HEK293 (cell line): ENCODE results near the gene FOLR2.

Source experiments
- CTCF ChIA-PET: fragments of 350-600 bp; formaldehyde crosslinking; extraction: SDS; loops from one replicate; lab custom pipeline; 2021; ENCODE audit warnings: antibody characterized with exemption; lab: Yijun Ruan, JAX
- POLR2A ChIA-PET: fragments of 300-600 bp; formaldehyde crosslinking; extraction: SDS; loops from one replicate; lab custom pipeline; 2020; ENCODE audit warnings: antibody characterized with exemption, inconsistent platforms; lab: Yijun Ruan, JAX
- H3K27ac ChIP-seq: fragments of 200-500 bp; sonication (Bioruptor generic); 2 replicates; pipeline ENCODE4 v1.5.1; 2014; ENCODE audit warnings: low read depth, low read length, control low read depth, inconsistent platforms; ENCODE audit errors: extremely low read depth
- H3K36me3 ChIP-seq, 2 experiments: fragments of 200-500 bp in 1 of 2; sonication (Bioruptor generic) in 1 of 2; 1 replicate in 1 of 2; 2 replicates in 1 of 2; pipeline ENCODE4 v1.5.1; 2014 to 2017; ENCODE audit warnings: inconsistent platforms in 2 of 2, low read length in 2 of 2; ENCODE audit not compliant: control insufficient read depth in 2 of 2, insufficient read depth in 1 of 2
- H3K4me1 ChIP-seq: fragments of 200-500 bp; sonication (Bioruptor generic); 2 replicates; pipeline ENCODE4 v1.5.1; 2014; ENCODE audit warnings: mild to moderate bottlenecking, low read length, inconsistent platforms; ENCODE audit not compliant: control insufficient read depth, insufficient read depth
- H3K4me3 ChIP-seq: 2 replicates; pipeline ENCODE4 v1.5.1; 2011; ENCODE audit warnings: low read depth, mild to moderate bottlenecking, control low read depth, low read length, moderate library complexity
- H3K9me3 ChIP-seq: fragments of 200-500 bp; sonication (Bioruptor generic); 2 replicates; pipeline ENCODE4 v1.5.1; 2014; ENCODE audit warnings: low read depth, low read length, inconsistent platforms; ENCODE audit not compliant: control insufficient read depth, insufficient read depth
- EGR2 ChIP-seq: fragments of 450-650 bp; formaldehyde crosslinking; IDR thresholded peaks from 2 replicates; pipeline ENCODE4 v1.5.1; 2016; ENCODE audit warnings: low read depth, missing biosample characterization, missing genetic modification characterization
- GLIS2 ChIP-seq: fragments of 450-650 bp; formaldehyde crosslinking; IDR thresholded peaks from 2 replicates; pipeline ENCODE4 v1.5.1; 2016; ENCODE audit warnings: missing biosample characterization, missing genetic modification characterization
- KLF10 ChIP-seq: fragments of 450-650 bp; IDR thresholded peaks from 2 replicates; pipeline ENCODE4 v1.5.1; 2018; ENCODE audit warnings: missing biosample characterization, mild to moderate bottlenecking, missing genetic modification characterization
- KLF16 ChIP-seq: fragments of 450-650 bp; formaldehyde crosslinking; IDR thresholded peaks from 2 replicates; pipeline ENCODE4 v1.5.1; 2017; ENCODE audit warnings: missing biosample characterization, missing genetic modification characterization
- KLF8 ChIP-seq: fragments of 450-650 bp; formaldehyde crosslinking; IDR thresholded peaks from 2 replicates; pipeline ENCODE4 v1.5.1; 2016; ENCODE audit warnings: missing biosample characterization, missing genetic modification characterization
- KLF9 ChIP-seq: fragments of 450-650 bp; formaldehyde crosslinking; IDR thresholded peaks from 2 replicates; pipeline ENCODE4 v1.5.1; 2016; ENCODE audit warnings: missing biosample characterization, missing genetic modification characterization, low read depth
- OVOL3 ChIP-seq: fragments of 450-650 bp; formaldehyde crosslinking; IDR thresholded peaks from 2 replicates; pipeline ENCODE4 v1.5.1; 2016; ENCODE audit warnings: missing biosample characterization, missing genetic modification characterization
- SETDB1 ChIP-seq: IDR thresholded peaks from one replicate; pipeline ENCODE4 v1.6.1; 2017; ENCODE audit warnings: mild to moderate bottlenecking, low read length, moderate library complexity, mixed read lengths; ENCODE audit not compliant: insufficient read length
- SP2 ChIP-seq: fragments of 450-650 bp; formaldehyde crosslinking; IDR thresholded peaks from 2 replicates; pipeline ENCODE4 v1.5.1; 2016; ENCODE audit warnings: missing biosample characterization, missing genetic modification characterization
- SP3 ChIP-seq: fragments of 450-650 bp; formaldehyde crosslinking; IDR thresholded peaks from 2 replicates; pipeline ENCODE4 v1.5.1; 2016; ENCODE audit warnings: missing biosample characterization, missing genetic modification characterization
- YY1 ChIP-seq: fragments of 450-650 bp; formaldehyde crosslinking; IDR thresholded peaks from 2 replicates; pipeline ENCODE4 v1.5.1; 2018; ENCODE audit warnings: missing biosample characterization, missing genetic modification characterization
- ZFHX2 ChIP-seq: fragments of 450-650 bp; formaldehyde crosslinking; conservative IDR thresholded peaks from 2 replicates; pipeline ENCODE4 v1.5.1; 2016; ENCODE audit warnings: missing biosample characterization, missing genetic modification characterization
- ZNF157 ChIP-seq: fragments of 450-650 bp; formaldehyde crosslinking; IDR thresholded peaks from 2 replicates; pipeline ENCODE4 v1.5.1; 2016; ENCODE audit warnings: missing biosample characterization, missing genetic modification characterization
- ZNF175 ChIP-seq: fragments of 450-650 bp; formaldehyde crosslinking; IDR thresholded peaks from 2 replicates; pipeline ENCODE4 v1.5.1; 2016; ENCODE audit warnings: missing biosample characterization, missing genetic modification characterization
- ZNF292 ChIP-seq: fragments of 450-650 bp; formaldehyde crosslinking; IDR thresholded peaks from 2 replicates; pipeline ENCODE4 v1.5.1; 2016; ENCODE audit warnings: low read depth, missing biosample characterization, missing genetic modification characterization, borderline replicate concordance
- ZNF311 ChIP-seq: fragments of 450-650 bp; formaldehyde crosslinking; IDR thresholded peaks from 2 replicates; pipeline ENCODE4 v1.5.1; 2017; ENCODE audit warnings: missing biosample characterization, missing genetic modification characterization, borderline replicate concordance
- ZNF391 ChIP-seq: fragments of 450-650 bp; formaldehyde crosslinking; IDR thresholded peaks from 2 replicates; pipeline ENCODE4 v1.5.1; 2016; ENCODE audit warnings: low read depth, missing biosample characterization, missing genetic modification characterization, borderline replicate concordance
- ZNF433 ChIP-seq: fragments of 450-650 bp; formaldehyde crosslinking; IDR thresholded peaks from 2 replicates; pipeline ENCODE4 v1.5.1; 2016; ENCODE audit warnings: missing biosample characterization, missing genetic modification characterization, low read depth
- ZNF600 ChIP-seq: fragments of 450-650 bp; formaldehyde crosslinking; IDR thresholded peaks from 2 replicates; pipeline ENCODE4 v1.5.1; 2016; ENCODE audit warnings: missing biosample characterization, missing genetic modification characterization
- ZNF629 ChIP-seq: fragments of 450-650 bp; formaldehyde crosslinking; IDR thresholded peaks from 2 replicates; pipeline ENCODE4 v1.5.1; 2017; ENCODE audit warnings: missing biosample characterization, missing genetic modification characterization
- ZNF658 ChIP-seq: fragments of 450-650 bp; formaldehyde crosslinking; IDR thresholded peaks from 2 replicates; pipeline ENCODE4; 2016; ENCODE audit warnings: missing biosample characterization, missing genetic modification characterization
- ZNF660 ChIP-seq: fragments of 450-650 bp; IDR thresholded peaks from 2 replicates; pipeline ENCODE4 v1.5.1; 2018; ENCODE audit warnings: missing biosample characterization, mild to moderate bottlenecking, missing genetic modification characterization
- ZNF830 ChIP-seq: fragments of 450-650 bp; IDR thresholded peaks from 2 replicates; pipeline ENCODE4 v1.5.0; 2018; ENCODE audit warnings: missing biosample characterization, missing genetic modification characterization, low read depth, mild to moderate bottlenecking, moderate library complexity
- TF ChIP-seq, protein P1 (sequence below): fragments of 450-650 bp; formaldehyde crosslinking; IDR thresholded peaks from 2 replicates; pipeline ENCODE4 v1.5.1; 2017; ENCODE audit warnings: missing biosample characterization, missing genetic modification characterization
- TF ChIP-seq, protein P2 (sequence below): fragments of 450-650 bp; formaldehyde crosslinking; IDR thresholded peaks from 2 replicates; pipeline ENCODE4; 2016; ENCODE audit warnings: missing biosample characterization, missing genetic modification characterization
- TF ChIP-seq, protein P3 (sequence below): fragments of 450-650 bp; formaldehyde crosslinking; IDR thresholded peaks from 2 replicates; pipeline ENCODE4 v1.5.1; 2017; ENCODE audit warnings: missing biosample characterization, mild to moderate bottlenecking, missing genetic modification characterization, moderate library complexity
- TF ChIP-seq, protein P4 (sequence below): fragments of 450-650 bp; IDR thresholded peaks from 2 replicates; pipeline ENCODE4 v1.5.1; 2018; ENCODE audit warnings: missing biosample characterization, mild to moderate bottlenecking, missing genetic modification characterization
- TF ChIP-seq, protein P5 (sequence below): fragments of 450-650 bp; formaldehyde crosslinking; IDR thresholded peaks from 2 replicates; pipeline ENCODE4 v1.5.1; 2017; ENCODE audit warnings: missing biosample characterization, missing genetic modification characterization
- TF ChIP-seq, protein P6 (sequence below): fragments of 450-650 bp; formaldehyde crosslinking; IDR thresholded peaks from 2 replicates; pipeline ENCODE4 v1.5.1; 2016; ENCODE audit warnings: missing biosample characterization, missing genetic modification characterization

The FOLR2 gene

DNA sequence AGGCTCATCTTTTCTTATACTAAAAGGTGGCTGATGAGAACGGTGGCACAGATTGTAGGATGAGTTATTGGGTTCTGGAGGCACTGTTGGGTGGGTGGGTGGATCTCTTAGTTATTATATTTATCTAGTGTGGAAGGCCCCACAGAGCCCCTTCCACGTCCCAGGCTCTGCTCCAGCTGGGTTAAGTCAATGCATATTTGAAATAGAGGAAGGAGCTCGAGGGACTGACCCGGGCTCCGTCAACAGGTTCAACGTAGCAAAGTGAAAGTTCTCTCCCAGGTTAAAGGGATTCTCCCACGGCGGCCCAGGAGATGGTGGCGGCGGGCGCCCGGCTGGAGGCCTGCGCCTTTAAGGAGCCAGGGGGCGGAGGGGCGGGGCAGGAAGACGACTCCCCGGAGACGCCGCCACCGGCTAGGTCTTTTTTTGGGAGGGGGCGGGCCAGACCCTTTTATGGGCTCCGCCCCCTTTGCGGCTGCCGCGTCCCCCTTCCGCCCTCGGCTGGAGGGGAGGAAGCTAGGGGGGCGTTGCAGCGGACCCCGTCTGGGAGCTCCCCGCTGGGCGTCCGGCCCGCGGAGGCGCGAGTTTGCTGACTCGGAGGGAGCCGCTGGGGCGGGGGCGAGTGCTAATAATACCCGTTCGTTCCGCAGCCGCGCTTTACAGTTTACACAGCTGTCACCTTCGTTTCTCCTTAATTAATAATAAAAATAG is 6.5 kb downstream of the FOLR2 start:
- peaks cover 0 to 20% of the 10 kb centered on the region in 2 experiments; a peak in 1 of 3 replicates for H3K36me3 ChIP-seq
- CTCF ChIA-PET: interaction anchor here (0.6 to 1.8 kb wide), 7 partner anchors 13 to 223 kb away, joined by 3 to 5 read pairs (median 4); no protein-coding TSS in a partner anchor
- H3K9me3 ChIP-seq: no peaks in the 10 kb centered on the region
- H3K4me1 ChIP-seq: peaks cover 3% of the 10 kb centered on the region; the same call in 1 of the 2 replicates
- H3K4me3 ChIP-seq: peak overlapping the region; percentile 75
- peak overlapping the region; percentile 92 for H3K27ac ChIP-seq
- POLR2A ChIA-PET: interaction anchor here (0.6 to 2.0 kb wide), 12 partner anchors 9 to 295 kb away, joined by 3 to 9 read pairs (median 4); partner anchors contain the start of genes ANAPC15, FOLR1, RNF121 and XNDC1N
- no peak for TF ChIP-seq YY1 (tag by site-specific recombination)
- TF ChIP-seq, protein P1, sequence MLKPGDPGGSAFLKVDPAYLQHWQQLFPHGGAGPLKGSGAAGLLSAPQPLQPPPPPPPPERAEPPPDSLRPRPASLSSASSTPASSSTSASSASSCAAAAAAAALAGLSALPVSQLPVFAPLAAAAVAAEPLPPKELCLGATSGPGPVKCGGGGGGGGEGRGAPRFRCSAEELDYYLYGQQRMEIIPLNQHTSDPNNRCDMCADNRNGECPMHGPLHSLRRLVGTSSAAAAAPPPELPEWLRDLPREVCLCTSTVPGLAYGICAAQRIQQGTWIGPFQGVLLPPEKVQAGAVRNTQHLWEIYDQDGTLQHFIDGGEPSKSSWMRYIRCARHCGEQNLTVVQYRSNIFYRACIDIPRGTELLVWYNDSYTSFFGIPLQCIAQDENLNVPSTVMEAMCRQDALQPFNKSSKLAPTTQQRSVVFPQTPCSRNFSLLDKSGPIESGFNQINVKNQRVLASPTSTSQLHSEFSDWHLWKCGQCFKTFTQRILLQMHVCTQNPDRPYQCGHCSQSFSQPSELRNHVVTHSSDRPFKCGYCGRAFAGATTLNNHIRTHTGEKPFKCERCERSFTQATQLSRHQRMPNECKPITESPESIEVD (tag by site-specific recombination): no peak
- peak; percentile 95 for TF ChIP-seq GLIS2 (tag by site-specific recombination)
- peak; percentile 90 for TF ChIP-seq KLF10 (tag by site-specific recombination)
- TF ChIP-seq ZNF175 (tag by site-specific recombination): no peak
- peak; percentile 88 for TF ChIP-seq SP2 (tag by site-specific recombination)
- no peak for TF ChIP-seq ZNF391 (tag by site-specific recombination)
- TF ChIP-seq, protein P2, sequence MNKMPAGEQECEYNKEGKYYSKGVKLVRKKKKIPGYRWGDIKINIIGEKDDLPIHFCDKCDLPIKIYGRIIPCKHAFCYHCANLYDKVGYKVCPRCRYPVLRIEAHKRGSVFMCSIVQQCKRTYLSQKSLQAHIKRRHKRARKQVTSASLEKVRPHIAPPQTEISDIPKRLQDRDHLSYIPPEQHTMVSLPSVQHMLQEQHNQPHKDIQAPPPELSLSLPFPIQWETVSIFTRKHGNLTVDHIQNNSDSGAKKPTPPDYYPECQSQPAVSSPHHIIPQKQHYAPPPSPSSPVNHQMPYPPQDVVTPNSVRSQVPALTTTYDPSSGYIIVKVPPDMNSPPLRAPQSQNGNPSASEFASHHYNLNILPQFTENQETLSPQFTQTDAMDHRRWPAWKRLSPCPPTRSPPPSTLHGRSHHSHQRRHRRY (tag by site-specific recombination): no peak
- TF ChIP-seq, protein P3, sequence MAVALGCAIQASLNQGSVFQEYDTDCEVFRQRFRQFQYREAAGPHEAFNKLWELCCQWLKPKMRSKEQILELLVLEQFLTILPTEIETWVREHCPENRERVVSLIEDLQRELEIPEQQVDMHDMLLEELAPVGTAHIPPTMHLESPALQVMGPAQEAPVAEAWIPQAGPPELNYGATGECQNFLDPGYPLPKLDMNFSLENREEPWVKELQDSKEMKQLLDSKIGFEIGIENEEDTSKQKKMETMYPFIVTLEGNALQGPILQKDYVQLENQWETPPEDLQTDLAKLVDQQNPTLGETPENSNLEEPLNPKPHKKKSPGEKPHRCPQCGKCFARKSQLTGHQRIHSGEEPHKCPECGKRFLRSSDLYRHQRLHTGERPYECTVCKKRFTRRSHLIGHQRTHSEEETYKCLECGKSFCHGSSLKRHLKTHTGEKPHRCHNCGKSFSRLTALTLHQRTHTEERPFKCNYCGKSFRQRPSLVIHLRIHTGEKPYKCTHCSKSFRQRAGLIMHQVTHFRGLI (tag by site-specific recombination): no peak
- no peak for TF ChIP-seq ZNF157 (tag by site-specific recombination)
- TF ChIP-seq ZNF311 (tag by site-specific recombination): no peak
- TF ChIP-seq, protein P4, sequence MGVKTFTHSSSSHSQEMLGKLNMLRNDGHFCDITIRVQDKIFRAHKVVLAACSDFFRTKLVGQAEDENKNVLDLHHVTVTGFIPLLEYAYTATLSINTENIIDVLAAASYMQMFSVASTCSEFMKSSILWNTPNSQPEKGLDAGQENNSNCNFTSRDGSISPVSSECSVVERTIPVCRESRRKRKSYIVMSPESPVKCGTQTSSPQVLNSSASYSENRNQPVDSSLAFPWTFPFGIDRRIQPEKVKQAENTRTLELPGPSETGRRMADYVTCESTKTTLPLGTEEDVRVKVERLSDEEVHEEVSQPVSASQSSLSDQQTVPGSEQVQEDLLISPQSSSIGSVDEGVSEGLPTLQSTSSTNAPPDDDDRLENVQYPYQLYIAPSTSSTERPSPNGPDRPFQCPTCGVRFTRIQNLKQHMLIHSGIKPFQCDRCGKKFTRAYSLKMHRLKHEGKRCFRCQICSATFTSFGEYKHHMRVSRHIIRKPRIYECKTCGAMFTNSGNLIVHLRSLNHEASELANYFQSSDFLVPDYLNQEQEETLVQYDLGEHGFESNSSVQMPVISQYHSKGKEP (tag by site-specific recombination): no peak
- TF ChIP-seq KLF16 (tag by site-specific recombination): peak; percentile 96
- peak; percentile 96 for TF ChIP-seq KLF9 (tag by site-specific recombination)
- no peak for TF ChIP-seq ZNF660 (tag by site-specific recombination)
- TF ChIP-seq ZNF658: no peak
- TF ChIP-seq ZNF629 (tag by site-specific recombination): 0 out of 2 replicates have a peak, but pooled peaks have one; percentile 9
- TF ChIP-seq EGR2 (tag by site-specific recombination): peak; percentile 80
- no peak for TF ChIP-seq SETDB1
- no peak for TF ChIP-seq ZNF830 (tag by site-specific recombination)
- no peak for TF ChIP-seq ZNF292 (tag by site-specific recombination)
- TF ChIP-seq KLF8: peak; percentile 95
- peak; percentile 85 for TF ChIP-seq ZFHX2 (tag by site-specific recombination)
- no peak for TF ChIP-seq OVOL3 (tag by site-specific recombination)
- TF ChIP-seq, protein P5, sequence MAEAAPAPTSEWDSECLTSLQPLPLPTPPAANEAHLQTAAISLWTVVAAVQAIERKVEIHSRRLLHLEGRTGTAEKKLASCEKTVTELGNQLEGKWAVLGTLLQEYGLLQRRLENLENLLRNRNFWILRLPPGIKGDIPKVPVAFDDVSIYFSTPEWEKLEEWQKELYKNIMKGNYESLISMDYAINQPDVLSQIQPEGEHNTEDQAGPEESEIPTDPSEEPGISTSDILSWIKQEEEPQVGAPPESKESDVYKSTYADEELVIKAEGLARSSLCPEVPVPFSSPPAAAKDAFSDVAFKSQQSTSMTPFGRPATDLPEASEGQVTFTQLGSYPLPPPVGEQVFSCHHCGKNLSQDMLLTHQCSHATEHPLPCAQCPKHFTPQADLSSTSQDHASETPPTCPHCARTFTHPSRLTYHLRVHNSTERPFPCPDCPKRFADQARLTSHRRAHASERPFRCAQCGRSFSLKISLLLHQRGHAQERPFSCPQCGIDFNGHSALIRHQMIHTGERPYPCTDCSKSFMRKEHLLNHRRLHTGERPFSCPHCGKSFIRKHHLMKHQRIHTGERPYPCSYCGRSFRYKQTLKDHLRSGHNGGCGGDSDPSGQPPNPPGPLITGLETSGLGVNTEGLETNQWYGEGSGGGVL (tag by site-specific recombination): peak; percentile 80
- TF ChIP-seq, protein P6, sequence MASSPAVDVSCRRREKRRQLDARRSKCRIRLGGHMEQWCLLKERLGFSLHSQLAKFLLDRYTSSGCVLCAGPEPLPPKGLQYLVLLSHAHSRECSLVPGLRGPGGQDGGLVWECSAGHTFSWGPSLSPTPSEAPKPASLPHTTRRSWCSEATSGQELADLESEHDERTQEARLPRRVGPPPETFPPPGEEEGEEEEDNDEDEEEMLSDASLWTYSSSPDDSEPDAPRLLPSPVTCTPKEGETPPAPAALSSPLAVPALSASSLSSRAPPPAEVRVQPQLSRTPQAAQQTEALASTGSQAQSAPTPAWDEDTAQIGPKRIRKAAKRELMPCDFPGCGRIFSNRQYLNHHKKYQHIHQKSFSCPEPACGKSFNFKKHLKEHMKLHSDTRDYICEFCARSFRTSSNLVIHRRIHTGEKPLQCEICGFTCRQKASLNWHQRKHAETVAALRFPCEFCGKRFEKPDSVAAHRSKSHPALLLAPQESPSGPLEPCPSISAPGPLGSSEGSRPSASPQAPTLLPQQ (tag by site-specific recombination): peak; percentile 52; the same call in 1 of the 2 replicates
- TF ChIP-seq ZNF433: no peak
- TF ChIP-seq ZNF600: peak; percentile 35; the same call in 1 of the 2 replicates
- peak; percentile 90 for TF ChIP-seq SP3 (tag by site-specific recombination)
